Loucy (cell line): ENCODE measurements around the gene PARD3B.

Experiments
- H2AFZ ChIP-seq: fragments of 200-600 bp; sonication (generic); 2 replicates; pipeline ENCODE4 v1.6.0; 2016; ENCODE audit warnings: antibody characterized with exemption, mild to moderate bottlenecking, low read length, moderate library complexity
- H3F3A ChIP-seq: fragments of 200-600 bp; 2 replicates; pipeline ENCODE4 v1.6.0; 2016; ENCODE audit warnings: antibody characterized with exemption, low read depth, mild to moderate bottlenecking
- H3K27me3 ChIP-seq: fragments of 200-600 bp; sonication (generic); 2 replicates; pipeline ENCODE4 v1.6.1; 2014; ENCODE audit warnings: low read length, mild to moderate bottlenecking; ENCODE audit not compliant: insufficient read depth, poor library complexity, severe bottlenecking
- H3K36me3 ChIP-seq: fragments of 200-600 bp; sonication (generic); 2 replicates; pipeline ENCODE4 v1.6.1; 2016; ENCODE audit warnings: low read length; ENCODE audit not compliant: insufficient read depth
- H3K4me1 ChIP-seq: fragments of 200-600 bp; sonication (generic); 2 replicates; pipeline ENCODE4 v1.5.1; 2014; ENCODE audit warnings: low read length, mild to moderate bottlenecking; ENCODE audit not compliant: insufficient read depth, poor library complexity, severe bottlenecking
- H3K4me2 ChIP-seq: fragments of 200-600 bp; sonication (generic); 2 replicates; pipeline ENCODE4 v1.6.0; 2014; ENCODE audit warnings: antibody characterized with exemption, low read length, low read depth, mild to moderate bottlenecking; ENCODE audit not compliant: poor library complexity, severe bottlenecking
- H3K4me3 ChIP-seq: fragments of 200-600 bp; sonication (generic); 2 replicates; pipeline ENCODE4 v1.5.1; 2014; ENCODE audit warnings: low read length, mild to moderate bottlenecking, mixed read lengths; ENCODE audit not compliant: poor library complexity, severe bottlenecking
- H3K79me2 ChIP-seq: fragments of 200-600 bp; sonication (generic); 2 replicates; pipeline ENCODE4 v1.6.1; 2014; ENCODE audit warnings: low read length; ENCODE audit not compliant: insufficient read depth
- H3K9ac ChIP-seq: fragments of 200-600 bp; sonication (generic); 2 replicates; pipeline ENCODE4 v1.6.0; 2014; ENCODE audit warnings: mild to moderate bottlenecking, low read depth, low read length, moderate library complexity; ENCODE audit not compliant: poor library complexity, severe bottlenecking
- H3K9me2 ChIP-seq: fragments of 200-600 bp; sonication (generic); replicated peaks from 2 replicates; pipeline ENCODE4 v1.6.1; 2016; ENCODE audit warnings: low read depth, low read length, mixed read lengths
- H3K9me3 ChIP-seq: fragments of 200-600 bp; sonication (generic); 2 replicates; pipeline ENCODE4 v1.6.1; 2014; ENCODE audit warnings: mild to moderate bottlenecking, antibody characterized with exemption, low read length, low read depth; ENCODE audit not compliant: insufficient read depth
- H4K20me1 ChIP-seq: fragments of 200-600 bp; sonication (generic); 2 replicates; pipeline ENCODE4 v1.6.0; 2014; ENCODE audit warnings: antibody characterized with exemption, low read length, mild to moderate bottlenecking; ENCODE audit not compliant: insufficient read depth, poor library complexity, severe bottlenecking
- EZH2phosphoT487 ChIP-seq: fragments of 200-600 bp; IDR thresholded peaks from 2 replicates; pipeline ENCODE4 v1.6.1; 2018; ENCODE audit warnings: antibody characterized with exemption, mild to moderate bottlenecking, moderate library complexity, borderline replicate concordance
- TF ChIP-seq, protein P1 (sequence below): fragments of 200-600 bp; sonication (generic); conservative IDR thresholded peaks from 2 replicates; pipeline ENCODE4 v1.5.1; 2014; ENCODE audit warnings: mild to moderate bottlenecking, antibody characterized with exemption, low read length

Gene PARD3B

DNA sequence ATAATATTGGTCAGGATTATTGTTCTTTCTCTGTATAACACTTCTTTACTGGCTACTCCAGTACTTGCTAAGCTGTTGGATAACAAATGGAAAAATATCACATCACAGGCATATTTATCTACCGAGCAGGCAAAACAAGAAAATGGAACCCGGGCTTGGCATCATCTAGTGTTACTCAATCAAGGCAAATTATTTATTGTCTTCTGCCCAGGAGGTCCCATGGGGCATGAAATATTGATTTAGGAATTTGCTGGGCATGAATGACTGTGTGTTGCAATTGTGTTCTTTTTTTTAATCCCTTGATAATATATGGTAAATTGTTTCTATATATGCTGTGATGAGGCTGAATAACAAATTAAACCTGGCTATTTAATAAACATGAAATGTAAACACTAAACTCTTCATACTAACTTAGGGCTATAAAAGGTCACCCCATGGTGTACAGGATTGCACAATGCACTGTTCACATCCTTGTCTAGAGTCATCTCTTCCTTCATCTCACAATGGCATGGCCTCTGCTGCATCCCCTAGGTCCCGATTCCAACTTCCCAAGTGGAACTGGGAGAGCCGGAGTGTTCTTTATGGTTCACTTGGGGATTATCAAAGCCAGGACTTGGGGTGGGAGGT is 2.2 kb upstream of the PARD3B start:
- Histone ChIP-seq H3F3A (no peaks in the 10 kb centered on the region), H2AFZ (no peak overlapping the region), H3K4me3 (no peak overlapping the region), H3K4me1 (peaks cover 9% of the 10 kb centered on the region), H3K9ac (no peak overlapping the region), H3K79me2 (no peaks in the 10 kb centered on the region), H4K20me1 (no peaks in the 10 kb centered on the region), H3K9me2 (no peaks in the 10 kb centered on the region), H3K27me3 (peaks cover 22% of the 10 kb centered on the region), H3K9me3 (no peaks in the 10 kb centered on the region), H3K36me3 (no peaks in the 10 kb centered on the region), H3K4me2 (no peak overlapping the region)
- TF ChIP-seq, protein P1, sequence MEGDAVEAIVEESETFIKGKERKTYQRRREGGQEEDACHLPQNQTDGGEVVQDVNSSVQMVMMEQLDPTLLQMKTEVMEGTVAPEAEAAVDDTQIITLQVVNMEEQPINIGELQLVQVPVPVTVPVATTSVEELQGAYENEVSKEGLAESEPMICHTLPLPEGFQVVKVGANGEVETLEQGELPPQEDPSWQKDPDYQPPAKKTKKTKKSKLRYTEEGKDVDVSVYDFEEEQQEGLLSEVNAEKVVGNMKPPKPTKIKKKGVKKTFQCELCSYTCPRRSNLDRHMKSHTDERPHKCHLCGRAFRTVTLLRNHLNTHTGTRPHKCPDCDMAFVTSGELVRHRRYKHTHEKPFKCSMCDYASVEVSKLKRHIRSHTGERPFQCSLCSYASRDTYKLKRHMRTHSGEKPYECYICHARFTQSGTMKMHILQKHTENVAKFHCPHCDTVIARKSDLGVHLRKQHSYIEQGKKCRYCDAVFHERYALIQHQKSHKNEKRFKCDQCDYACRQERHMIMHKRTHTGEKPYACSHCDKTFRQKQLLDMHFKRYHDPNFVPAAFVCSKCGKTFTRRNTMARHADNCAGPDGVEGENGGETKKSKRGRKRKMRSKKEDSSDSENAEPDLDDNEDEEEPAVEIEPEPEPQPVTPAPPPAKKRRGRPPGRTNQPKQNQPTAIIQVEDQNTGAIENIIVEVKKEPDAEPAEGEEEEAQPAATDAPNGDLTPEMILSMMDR: no peak
- TF ChIP-seq EZH2phosphoT487: no peak

DNA sequence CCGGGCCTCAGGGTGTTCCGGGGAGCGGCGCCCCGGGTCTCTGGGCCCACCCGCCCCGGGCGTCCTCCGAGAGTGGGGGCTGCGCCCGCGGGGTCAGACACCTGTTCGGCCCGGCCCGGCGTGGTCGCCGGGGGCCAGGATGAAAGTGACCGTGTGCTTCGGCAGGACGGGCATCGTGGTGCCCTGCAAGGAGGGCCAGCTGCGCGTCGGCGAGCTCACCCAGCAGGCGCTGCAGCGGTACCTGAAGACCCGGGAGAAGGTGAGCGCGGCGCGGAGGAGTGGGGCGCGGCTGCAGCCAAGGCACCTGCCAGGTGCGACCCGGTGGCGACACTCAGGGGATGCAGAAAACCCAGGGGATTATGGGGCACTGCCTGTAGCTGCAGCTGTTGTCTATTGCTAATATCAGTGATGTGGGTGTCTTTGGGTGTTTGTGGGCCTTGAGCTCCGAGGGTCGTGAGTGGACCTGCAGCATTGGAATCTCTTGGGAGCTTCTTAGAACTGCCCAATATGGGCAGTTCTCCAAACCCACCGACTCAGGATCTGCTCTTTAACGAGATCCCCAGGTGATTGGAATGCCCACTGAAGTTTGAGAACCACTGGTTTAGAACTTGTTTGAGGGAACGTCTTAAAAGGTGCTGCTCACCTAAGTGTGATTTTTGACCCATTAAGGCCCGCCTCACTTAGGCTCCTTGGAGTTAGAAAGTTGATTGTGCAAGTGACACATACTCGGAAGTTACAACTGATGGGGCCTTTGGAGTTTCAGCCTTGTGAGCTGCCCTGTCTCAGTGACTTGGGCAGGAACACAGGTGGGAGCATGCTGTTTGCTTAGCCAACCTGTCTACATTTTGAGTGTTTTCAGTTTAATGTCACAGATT is 823 bp downstream of the PARD3B start:
- H4K20me1 ChIP-seq: no peaks in the 10 kb centered on the region
- H3K9me3 ChIP-seq: no peaks in the 10 kb centered on the region
- no peaks in the 10 kb centered on the region for H3F3A ChIP-seq
- peak overlapping the region; percentile 82 for H3K4me3 ChIP-seq
- peak overlapping the region; percentile 65 for H3K9ac ChIP-seq
- peak overlapping the region; percentile 98 for H2AFZ ChIP-seq
- peaks cover 9% of the 10 kb centered on the region for H3K4me1 ChIP-seq
- H3K27me3 ChIP-seq: peaks cover 22% of the 10 kb centered on the region
- H3K9me2 ChIP-seq: no peaks in the 10 kb centered on the region
- H3K4me2 ChIP-seq: peak overlapping the region; percentile 89
- no peaks in the 10 kb centered on the region for H3K36me3 ChIP-seq
- H3K79me2 ChIP-seq: no peaks in the 10 kb centered on the region
- no peak for TF ChIP-seq EZH2phosphoT487
- TF ChIP-seq, protein P1: no peak

DNA sequence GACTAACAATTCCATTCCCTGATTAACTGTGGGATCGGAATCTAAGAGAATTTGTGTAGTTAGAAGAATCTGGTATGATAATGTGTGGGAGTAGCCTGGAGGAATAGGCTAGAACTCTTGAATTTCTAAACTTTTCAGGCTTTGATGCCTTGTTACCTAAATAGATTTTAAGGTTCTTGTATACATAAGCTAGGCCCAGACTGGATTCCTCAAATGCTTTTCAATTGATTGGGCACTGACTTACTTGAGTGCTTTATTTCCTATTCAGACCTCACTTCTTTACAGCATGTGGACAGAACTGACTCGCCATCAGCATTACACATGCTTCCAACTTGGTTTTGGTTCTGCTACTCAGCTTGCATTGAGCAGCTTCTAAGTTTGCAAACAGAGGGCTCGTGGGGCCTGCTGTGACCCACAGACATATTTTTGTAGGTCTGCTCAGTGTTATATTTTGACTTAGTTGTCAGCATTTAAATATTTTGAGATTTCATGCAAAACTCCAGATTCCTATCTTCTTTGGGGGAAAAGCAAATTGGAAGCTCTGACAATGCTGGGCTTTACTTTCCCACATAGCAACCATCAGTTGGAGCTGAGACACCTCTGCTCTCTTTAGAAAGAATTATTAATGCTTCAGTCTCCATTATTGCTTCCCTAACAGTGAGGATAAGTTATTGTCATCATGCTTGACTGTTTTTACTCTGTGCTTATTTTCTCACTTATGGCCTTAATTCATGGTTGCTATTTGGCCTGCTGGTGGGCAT is 5.7 kb downstream of the PARD3B start:
- no peaks in the 10 kb centered on the region for H3K9me2 ChIP-seq
- no peaks in the 10 kb centered on the region for H3K4me1 ChIP-seq
- no peak overlapping the region for H3K4me2 ChIP-seq
- no peaks in the 10 kb centered on the region for H3K36me3 ChIP-seq
- H2AFZ ChIP-seq: no peak overlapping the region
- H3K9me3 ChIP-seq: no peaks in the 10 kb centered on the region
- H4K20me1 ChIP-seq: no peaks in the 10 kb centered on the region
- H3F3A ChIP-seq: no peaks in the 10 kb centered on the region
- no peak overlapping the region for H3K9ac ChIP-seq
- no peak for TF ChIP-seq EZH2phosphoT487
- peaks cover 2% of the 10 kb centered on the region for H3K27me3 ChIP-seq
- no peak overlapping the region for H3K4me3 ChIP-seq
- H3K79me2 ChIP-seq: no peaks in the 10 kb centered on the region
